Keratinocyte (primary cell): ENCODE results near the gene QRSL1.

Experiments used
- CTCF ChIP-seq, 3 experiments: IDR thresholded peaks in 1 of 3; conservative IDR thresholded peaks in 1 of 3; optimal IDR thresholded peaks in 1 of 3; 2 replicates in 2 of 3; 3 replicates in 1 of 3; pipeline versions ENCODE3 to v1.5.1; 2011; ENCODE audit warnings: low read length in 3 of 3, mild to moderate bottlenecking in 3 of 3, moderate library complexity in 2 of 3, control low read depth in 1 of 3, inconsistent platforms in 1 of 3; ENCODE audit not compliant: insufficient read depth in 2 of 3; ENCODE audit errors: extremely low read depth in 1 of 3
- EZH2 ChIP-seq: IDR thresholded peaks from one replicate; pipeline ENCODE4 v1.6.1; 2012; ENCODE audit warnings: inconsistent platforms, mild to moderate bottlenecking, low read length, moderate library complexity

DNA sequence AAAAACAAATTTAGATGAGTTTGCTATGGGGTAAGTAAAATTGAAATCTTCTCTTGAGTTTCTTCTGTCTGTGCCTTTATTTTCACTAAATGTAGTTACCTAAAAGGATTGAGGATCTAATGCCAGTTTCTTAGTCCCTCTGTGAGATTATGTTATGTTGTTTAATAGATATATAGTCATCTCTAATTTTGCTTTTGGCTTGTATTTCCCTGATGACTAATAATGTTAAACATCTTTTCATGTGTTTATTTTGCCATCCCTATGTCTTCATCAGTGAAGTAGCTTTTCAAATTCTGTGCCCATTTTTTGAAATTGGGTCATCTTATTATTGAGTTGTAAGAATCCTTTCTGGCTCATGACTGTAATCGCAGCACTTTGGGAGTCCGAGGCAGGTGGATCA is 13.7 kb downstream of the QRSL1 start:
- TF ChIP-seq CTCF (optimal IDR thresholded peaks at IDR 0.05 in 1 of 3, IDR thresholded peaks at IDR 0.05 in 1 of 3, conservative IDR thresholded peaks at IDR 0.05 in 1 of 3; ENCODE audit: extremely low read depth in 1 of 3, insufficient read depth in 2 of 3, low read length in 3 of 3) = no peak
- no peak for TF ChIP-seq EZH2
